GM21447 (cell line): ENCODE data around the gene PKD1.

ENCODE experiments used
- ATAC-seq: cut with Tn5 transposase; IDR thresholded peaks from one replicate; pipeline ENCODE4 v1.9.1; 2021; ENCODE audit not compliant: unreplicated experiment

PKD1 gene

GRCh38 chr16:2090777-2091546, 44.7 kb downstream of the PKD1 start:
- no peak for ATAC-seq

- no peak for ATAC-seq
Measured at GRCh38 chr16:2090481-2090776, 45.3 kb downstream of the PKD1 start.

GRCh38 chr16:2089706-2090480, 45.8 kb downstream of the PKD1 start:
- ATAC-seq, result no peak

- ATAC-seq, result no peak
Measured at GRCh38 chr16:2088759-2089358, 46.8 kb downstream of the PKD1 start.

- no peak for ATAC-seq
Measured at GRCh38 chr16:2087748-2088631, 47.7 kb downstream of the PKD1 start.

- no peak for ATAC-seq
Measured at GRCh38 chr16:2086812-2087747, 48.6 kb downstream of the PKD1 start.

GRCh38 chr16:2086106-2086742, 49.5 kb downstream of the PKD1 start:
- no peak for ATAC-seq

GRCh38 chr16:2085669-2086068, 50.0 kb downstream of the PKD1 start:
- no peak for ATAC-seq

GRCh38 chr16:2084895-2085625, 50.6 kb downstream of the PKD1 start:
- ATAC-seq, result no peak

GRCh38 chr16:2083876-2084780, 51.6 kb downstream of the PKD1 start:
- ATAC-seq, result no peak

- no peak for ATAC-seq
Measured at GRCh38 chr16:2083409-2083808, 52.3 kb downstream of the PKD1 start.

GRCh38 chr16:2082983-2083364, 52.7 kb downstream of the PKD1 start:
- no peak for ATAC-seq

GRCh38 chr16:2082171-2082982, 53.3 kb downstream of the PKD1 start:
- ATAC-seq, result no peak

- no peak for ATAC-seq
Measured at GRCh38 chr16:2081201-2082084, 54.3 kb downstream of the PKD1 start.

GRCh38 chr16:2079991-2080390, 55.7 kb downstream of the PKD1 start:
- no peak for ATAC-seq

GRCh38 chr16:2079311-2079800, 56.3 kb downstream of the PKD1 start:
- no peak for ATAC-seq
